Mucosa of rectum (tissue), 2 donors: ENCODE data around the gene MADD.

Source experiments
- H3K27ac ChIP-seq, 2 donors: one replicate each; pipeline ENCODE4 v1.7.0; 2013; ENCODE audit warnings: inconsistent platforms in 2 of 2, low read depth in 2 of 2, low read length in 2 of 2
- H3K27me3 ChIP-seq, 2 donors: one replicate each; pipeline ENCODE4 v1.7.0; 2013; ENCODE audit warnings: low read length in 2 of 2; ENCODE audit not compliant: control insufficient read depth in 2 of 2, insufficient read depth in 2 of 2
- H3K36me3 ChIP-seq, 2 donors: one replicate each; pipeline ENCODE4 v1.7.0; 2013; ENCODE audit warnings: low read length in 2 of 2; ENCODE audit not compliant: control insufficient read depth in 2 of 2, insufficient read depth in 2 of 2
- H3K4me1 ChIP-seq, 2 donors: one replicate each; pipeline ENCODE4 v1.7.0; 2013; ENCODE audit warnings: low read length in 2 of 2, mild to moderate bottlenecking in 1 of 2; ENCODE audit not compliant: control insufficient read depth in 2 of 2, insufficient read depth in 2 of 2
- H3K4me3 ChIP-seq, 2 donors: one replicate each; pipeline ENCODE4 v1.7.0; 2013; ENCODE audit warnings: low read length in 2 of 2
- H3K9ac ChIP-seq, 2 donors: one replicate each; pipeline ENCODE4 v1.7.0; 2013; ENCODE audit warnings: low read length in 2 of 2, low read depth in 1 of 2, mild to moderate bottlenecking in 1 of 2
- H3K9me3 ChIP-seq, 2 donors: one replicate each; pipeline ENCODE4 v1.7.0; 2013; ENCODE audit warnings: low read length in 2 of 2; ENCODE audit not compliant: control insufficient read depth in 2 of 2
- donor health status: healthy.
- donor health status: Normal muscosa, but diverticular disease.

MADD gene

DNA sequence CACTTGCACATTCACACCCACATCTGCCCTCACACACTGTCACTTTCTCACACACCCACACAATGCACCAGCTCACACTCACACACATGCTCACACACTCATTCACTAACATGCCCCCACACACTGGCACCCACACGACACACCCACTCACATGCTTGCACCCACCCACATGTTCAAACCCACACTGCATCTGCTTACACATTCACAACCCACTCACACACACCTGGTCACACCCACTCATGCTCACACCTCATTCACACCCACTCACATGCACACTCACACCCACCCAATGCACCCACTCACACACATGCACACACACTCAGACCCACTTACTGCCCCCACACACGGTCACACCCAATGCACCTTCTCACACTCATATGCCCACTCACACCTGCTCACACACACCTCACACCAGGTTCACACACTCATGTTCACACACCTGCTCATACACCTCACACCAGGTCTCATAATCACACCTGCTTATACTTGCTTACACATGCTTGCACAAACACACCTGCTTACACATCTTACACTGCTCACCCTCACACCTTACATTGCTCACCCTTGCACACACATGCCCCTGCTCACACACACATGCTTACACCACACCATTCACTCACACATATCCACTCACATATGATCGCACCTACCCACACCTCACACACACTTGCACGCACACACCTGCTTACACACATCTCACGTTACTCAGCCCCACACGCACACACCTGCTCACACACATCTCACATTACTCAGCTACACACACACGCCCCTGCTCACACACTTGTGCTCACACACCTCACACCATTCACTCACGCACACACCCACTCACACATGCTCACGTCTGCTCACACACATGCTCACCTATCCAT is 86.4 kb downstream of the MADD start:
- Histone ChIP-seq H3K36me3 (peaks cover 0 to 3% of the 10 kb centered on the region in 2 donors), H3K27me3 (no peaks in the 10 kb centered on the region), H3K9ac (no peak overlapping the region), H3K27ac (no peak overlapping the region), H3K9me3 (no peaks in the 10 kb centered on the region), H3K4me3 (no peak overlapping the region), H3K4me1 (peaks cover 0 to 5% of the 10 kb centered on the region in 2 donors)

DNA sequence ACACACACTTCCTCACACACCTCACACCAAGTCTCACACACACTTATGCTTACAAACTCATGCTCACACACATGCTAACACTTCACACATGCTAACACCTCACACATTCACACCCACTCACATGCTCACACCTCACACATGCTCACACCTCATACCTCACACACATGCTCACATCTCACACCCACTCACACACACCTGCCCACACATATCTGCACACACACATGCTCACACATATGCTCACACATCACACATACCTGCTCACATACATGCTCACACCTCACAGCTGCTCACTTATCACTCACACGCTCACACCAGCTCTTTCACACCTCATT is 87.0 kb downstream of the MADD start:
- peaks cover 0 to 5% of the 10 kb centered on the region in 2 donors for H3K4me1 ChIP-seq
- H3K9ac ChIP-seq = no peak overlapping the region
- peaks cover 0 to 3% of the 10 kb centered on the region in 2 donors for H3K36me3 ChIP-seq
- no peak overlapping the region for H3K4me3 ChIP-seq
- H3K9me3 ChIP-seq = no peaks in the 10 kb centered on the region
- no peak overlapping the region for H3K27ac ChIP-seq
- H3K27me3 ChIP-seq = no peaks in the 10 kb centered on the region

DNA sequence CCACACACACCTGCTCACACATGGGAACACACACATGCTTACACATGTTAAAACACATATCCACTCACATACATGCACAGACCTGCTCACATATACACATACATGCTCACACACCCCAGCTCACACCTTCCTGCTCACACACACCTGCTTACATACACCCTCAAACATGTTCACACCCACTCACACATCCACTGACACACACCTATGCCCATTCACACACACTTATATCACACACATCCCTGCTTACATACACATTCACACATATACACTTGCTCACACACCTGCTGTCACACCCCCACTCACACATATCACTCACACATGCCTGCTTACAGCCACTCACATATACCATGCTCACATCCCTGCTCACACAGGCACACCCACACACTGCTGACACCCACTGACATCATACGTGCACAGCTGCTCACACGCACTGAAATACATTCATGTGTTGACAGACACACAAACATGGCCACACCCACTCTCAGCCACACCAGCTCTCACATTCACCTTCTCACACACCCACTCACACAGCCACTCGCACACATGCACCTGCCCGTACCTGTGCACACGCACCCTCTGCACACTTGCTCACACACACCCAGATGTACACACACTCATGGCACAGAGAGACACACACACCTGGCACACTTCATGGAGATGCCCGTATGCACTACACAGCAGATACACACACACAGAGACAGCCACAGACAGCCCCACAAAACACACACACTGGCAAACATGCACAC is 88.2 kb downstream of the MADD start:
- Histone ChIP-seq H3K36me3 (peaks cover 0 to 3% of the 10 kb centered on the region in 2 donors), H3K4me3 (no peak overlapping the region), H3K9ac (no peak overlapping the region), H3K27me3 (no peaks in the 10 kb centered on the region), H3K27ac (no peak overlapping the region), H3K4me1 (peaks cover 0 to 5% of the 10 kb centered on the region in 2 donors), H3K9me3 (no peaks in the 10 kb centered on the region)

- Histone ChIP-seq H3K27ac (no peak overlapping the region), H3K36me3 (peaks cover 0 to 3% of the 10 kb centered on the region in 2 donors), H3K9ac (no peak overlapping the region), H3K4me3 (no peak overlapping the region), H3K4me1 (peaks cover 0 to 5% of the 10 kb centered on the region in 2 donors), H3K9me3 (no peaks in the 10 kb centered on the region), H3K27me3 (no peaks in the 10 kb centered on the region)
These were observed 88.8 kb downstream of the MADD start for GRCh38 chr11:47358731-47359051.

- Histone ChIP-seq H3K4me1 (peaks cover 0 to 5% of the 10 kb centered on the region in 2 donors), H3K27ac (no peak overlapping the region), H3K9ac (no peak overlapping the region), H3K36me3 (peaks cover 0 to 3% of the 10 kb centered on the region in 2 donors), H3K4me3 (no peak overlapping the region), H3K9me3 (no peaks in the 10 kb centered on the region), H3K27me3 (no peaks in the 10 kb centered on the region)
These were observed 89.2 kb downstream of the MADD start for GRCh38 chr11:47359162-47359561.

DNA sequence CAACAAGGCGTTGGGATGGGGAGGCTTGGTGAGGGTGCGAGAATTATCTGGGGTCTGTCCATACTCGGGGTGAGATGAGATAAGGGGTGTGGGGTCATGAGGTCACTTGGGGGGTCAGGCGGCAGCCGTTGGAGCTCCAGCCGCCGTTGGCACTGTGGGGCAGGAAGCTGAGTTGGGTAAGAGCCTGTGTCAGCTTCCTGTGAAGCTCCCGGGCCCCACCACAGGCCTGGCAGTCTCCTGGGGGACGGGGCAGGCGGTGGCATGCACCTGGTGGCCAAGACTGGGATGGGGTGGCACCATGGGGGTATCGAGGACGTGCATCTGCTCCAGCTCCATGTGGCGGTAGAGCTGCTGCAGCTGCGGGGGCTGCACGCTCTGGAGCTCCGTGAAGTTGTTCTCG is 89.7 kb downstream of the MADD start:
- no peak overlapping the region for H3K4me3 ChIP-seq
- peaks cover 0 to 3% of the 10 kb centered on the region in 2 donors for H3K36me3 ChIP-seq
- H3K27ac ChIP-seq = no peak overlapping the region

GRCh38 chr11:47360341-47360740 is 90.4 kb downstream of the MADD start:
- H3K27ac ChIP-seq = no peak overlapping the region
- H3K4me3 ChIP-seq = no peak overlapping the region

More for the DNA sequence above, 89.7 kb downstream of the MADD start:
- no peaks in the 10 kb centered on the region for H3K9me3 ChIP-seq
- no peaks in the 10 kb centered on the region for H3K27me3 ChIP-seq
- H3K9ac ChIP-seq = no peak overlapping the region
- H3K4me1 ChIP-seq = peaks cover 0 to 5% of the 10 kb centered on the region in 2 donors

GRCh38 chr11:47361419-47361818 is 91.5 kb downstream of the MADD start:
- Histone ChIP-seq H3K4me3 (no peak overlapping the region), H3K27ac (no peak overlapping the region), H3K4me1 (no peaks in the 10 kb centered on the region), H3K9ac (no peak overlapping the region), H3K27me3 (no peaks in the 10 kb centered on the region), H3K9me3 (no peaks in the 10 kb centered on the region), H3K36me3 (peaks cover 0 to 3% of the 10 kb centered on the region in 2 donors)

More at GRCh38 chr11:47360341-47360740, 90.4 kb downstream of the MADD start:
- Histone ChIP-seq H3K36me3 (peaks cover 0 to 3% of the 10 kb centered on the region in 2 donors), H3K4me1 (peaks cover 0 to 5% of the 10 kb centered on the region in 2 donors), H3K9me3 (no peaks in the 10 kb centered on the region), H3K9ac (no peak overlapping the region), H3K27me3 (no peaks in the 10 kb centered on the region)

DNA sequence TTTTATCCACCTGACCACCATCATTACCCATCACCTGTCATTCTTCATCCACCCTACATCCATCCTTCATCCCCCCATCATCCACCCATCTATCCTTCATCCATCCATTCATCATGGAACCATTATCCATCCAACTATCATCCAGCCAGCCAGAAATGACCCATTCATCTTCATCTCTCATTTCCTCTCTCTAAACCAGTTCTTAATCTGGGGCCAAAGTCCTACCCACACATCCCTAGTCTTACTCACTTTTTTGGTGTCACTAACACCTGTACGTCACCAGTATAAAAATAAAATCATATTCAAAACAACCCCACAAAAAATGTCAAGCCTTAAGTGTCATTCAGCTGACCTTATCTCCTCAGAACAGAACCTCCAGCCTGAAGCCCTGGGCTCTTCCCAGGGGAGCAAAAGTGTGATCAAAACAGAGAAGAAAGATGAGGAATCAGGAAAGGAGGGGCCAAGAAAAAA is 96.1 kb downstream of the MADD start:
- Histone ChIP-seq H3K9ac (no peak overlapping the region), H3K27ac (no peak overlapping the region), H3K4me1 (no peaks in the 10 kb centered on the region), H3K9me3 (no peaks in the 10 kb centered on the region), H3K36me3 (no peaks in the 10 kb centered on the region), H3K27me3 (no peaks in the 10 kb centered on the region), H3K4me3 (no peak overlapping the region)

DNA sequence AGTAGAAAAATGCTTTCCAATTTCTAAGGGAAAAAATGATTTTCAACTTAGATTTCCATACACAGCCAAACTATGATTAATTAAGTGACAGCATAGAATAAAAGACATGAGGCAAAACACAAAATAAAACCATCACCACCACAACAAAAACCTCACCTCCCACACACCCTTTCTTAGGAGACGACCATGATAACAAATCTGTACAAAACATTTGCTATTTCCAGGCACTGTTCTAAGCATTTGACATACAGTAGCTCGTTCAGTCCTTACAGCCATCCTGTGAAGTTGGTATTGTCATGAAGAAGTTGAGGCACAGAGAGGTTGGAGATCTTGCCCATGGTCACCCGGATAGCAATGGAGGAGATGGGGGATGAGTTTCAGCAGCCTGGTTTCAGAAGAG is 99.7 kb downstream of the MADD start:
- no peaks in the 10 kb centered on the region for H3K4me1 ChIP-seq
- H3K36me3 ChIP-seq = no peaks in the 10 kb centered on the region
- no peak overlapping the region for H3K27ac ChIP-seq
- no peak overlapping the region for H3K9ac ChIP-seq
- H3K9me3 ChIP-seq = no peaks in the 10 kb centered on the region
- no peaks in the 10 kb centered on the region for H3K27me3 ChIP-seq
- no peak overlapping the region for H3K4me3 ChIP-seq
